Measurements from ENCODE around the gene IGF1R.

DNA sequence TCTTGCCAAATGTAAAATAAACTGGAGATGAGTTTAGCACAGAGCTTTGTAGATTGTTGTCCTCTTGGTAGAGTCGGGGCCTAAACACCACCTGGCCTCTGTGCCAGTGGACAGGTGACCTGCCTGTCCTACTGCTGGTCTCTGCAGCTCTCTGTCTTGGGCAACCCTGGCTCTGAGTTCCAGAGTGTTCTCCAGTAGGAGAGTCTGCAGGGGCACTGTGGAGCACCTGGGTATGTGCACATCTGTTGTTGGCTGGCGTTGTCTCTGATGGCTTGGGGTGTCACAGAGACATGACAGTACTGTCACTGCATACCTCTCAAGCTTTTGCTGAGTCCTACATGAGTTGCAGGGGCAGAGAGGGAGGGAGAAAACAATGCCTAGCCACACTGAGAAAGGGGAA is 112.6 kb downstream of the IGF1R start:
- TF ChIP-seq KDM1A (CRISPR knock-in tag; IDR thresholded peaks at IDR 0.05) (no peak), U2AF2 (IDR thresholded peaks at IDR 0.05; ENCODE audit: low read depth, low read length) (no peak), TCF12 (IDR thresholded peaks at IDR 0.05) (no peak), TCF12 (CRISPR knock-in tag; IDR thresholded peaks at IDR 0.05) (no peak)
